ENCODE data around the gene SMG6.

Gene SMG6

GRCh38 chr17:2082003-2082781, 221.4 kb downstream of the SMG6 start:
- DNase-seq (ENCODE audit: extremely low spot score) = no peak
- CTCF ChIA-PET = interaction anchor here (1.3 to 12.7 kb wide), 9 partner anchors 7 to 185 kb away, joined by 4 to 188 read pairs (median 22); partner anchors contain the start of gene HIC1

GRCh38 chr17:2081564-2081963, 222.0 kb downstream of the SMG6 start:
- no peak for DNase-seq (ENCODE audit: extremely low spot score)
- TF ChIP-seq CTCF (IDR thresholded peaks at IDR 0.05; ENCODE audit: control extremely low read depth, extremely low read depth, low read depth, missing control alignments) = no peak
- POLR2A ChIA-PET = no interaction called here
- CTCF ChIA-PET = interaction anchor here (1.4 to 12.7 kb wide), 7 partner anchors 11 to 163 kb away, joined by 5 to 188 read pairs (median 8); partner anchors contain the start of gene HIC1

More at GRCh38 chr17:2082003-2082781, 221.4 kb downstream of the SMG6 start:
- TF ChIP-seq CTCF (IDR thresholded peaks at IDR 0.05; ENCODE audit: control extremely low read depth, extremely low read depth, low read depth, missing control alignments) = no peak
- POLR2A ChIA-PET = interaction anchor here (0.6 to 2.3 kb wide), 3 partner anchors 10 to 40 kb away, joined by 3 to 6 read pairs (median 3); no protein-coding TSS in a partner anchor

GRCh38 chr17:2077040-2077439, 226.5 kb downstream of the SMG6 start:
- no peak for DNase-seq (ENCODE audit: extremely low spot score)
- ChIA-PET POLR2A (no interaction called here), CTCF (interaction anchor here (1.0 to 6.3 kb wide), 10 partner anchors 10 to 204 kb away, joined by 3 to 99 read pairs (median 4); partner anchors contain the start of gene HIC1)
- no peak for TF ChIP-seq CTCF (IDR thresholded peaks at IDR 0.05; ENCODE audit: control extremely low read depth, extremely low read depth, low read depth, missing control alignments)

GRCh38 chr17:2076087-2076984, 227.2 kb downstream of the SMG6 start:
- CTCF ChIA-PET = interaction anchor here (0.7 to 6.3 kb wide), 12 partner anchors 9 to 276 kb away, joined by 3 to 99 read pairs (median 5); partner anchors contain the start of gene HIC1
- DNase-seq (ENCODE audit: extremely low spot score) = no peak
- POLR2A ChIA-PET = no interaction called here
- no peak for TF ChIP-seq CTCF (IDR thresholded peaks at IDR 0.05; ENCODE audit: control extremely low read depth, extremely low read depth, low read depth, missing control alignments)

GRCh38 chr17:2075336-2076086, 228.1 kb downstream of the SMG6 start:
- CTCF ChIA-PET = interaction anchor here (0.7 to 6.3 kb wide), 14 partner anchors 8 to 277 kb away, joined by 3 to 99 read pairs (median 4); partner anchors contain the start of gene HIC1
- POLR2A ChIA-PET = interaction anchor here (0.9 to 1.6 kb wide), 2 partner anchors 10 to 17 kb away, joined by 3 to 5 read pairs; no protein-coding TSS in a partner anchor
- DNase-seq (ENCODE audit: extremely low spot score) = peak; percentile 37
- TF ChIP-seq CTCF (IDR thresholded peaks at IDR 0.05; ENCODE audit: control extremely low read depth, extremely low read depth, low read depth, missing control alignments) = no peak

All from GM10248 (cell line).